OCI-LY1 (cell line): Measurements from ENCODE around the gene STAT5B.

Source experiments
- H2AFZ ChIP-seq: fragments of 200-600 bp; sonication (generic), shearing (Covaris generic); 2 replicates; pipeline ENCODE4 v1.6.0; 2014; ENCODE audit warnings: antibody characterized with exemption, mild to moderate bottlenecking, low read length
- H3F3A ChIP-seq: fragments of 200-600 bp; sonication (generic), shearing (Covaris generic); 2 replicates; pipeline ENCODE4 v1.6.0; 2014; ENCODE audit warnings: mild to moderate bottlenecking, antibody characterized with exemption, low read length, moderate library complexity; ENCODE audit not compliant: insufficient read depth
- H3K27ac ChIP-seq: fragments of 200-600 bp; sonication (generic); 2 replicates; pipeline ENCODE4 v1.5.1; 2014; ENCODE audit warnings: low read length, mixed run types, mild to moderate bottlenecking, low read depth; ENCODE audit not compliant: poor library complexity, severe bottlenecking
- H3K27me3 ChIP-seq: fragments of 200-600 bp; sonication (generic); 2 replicates; pipeline ENCODE4 v1.6.0; 2014; ENCODE audit warnings: antibody characterized with exemption, mild to moderate bottlenecking, low read length, moderate library complexity; ENCODE audit not compliant: insufficient read depth
- H3K36me3 ChIP-seq: fragments of 200-600 bp; sonication (generic); 2 replicates; pipeline ENCODE4 v1.6.1; 2014; ENCODE audit warnings: mild to moderate bottlenecking, antibody characterized with exemption, low read length, moderate library complexity, mixed read lengths; ENCODE audit not compliant: insufficient read depth
- H3K4me1 ChIP-seq: fragments of 200-600 bp; sonication (generic); 2 replicates; pipeline ENCODE4 v1.5.1; 2014; ENCODE audit warnings: mild to moderate bottlenecking, low read length, moderate library complexity; ENCODE audit not compliant: insufficient read depth, severe bottlenecking
- H3K4me2 ChIP-seq: fragments of 200-600 bp; sonication (generic), shearing (Covaris generic); 2 replicates; pipeline ENCODE4 v1.6.1; 2014; ENCODE audit warnings: low read length
- H3K4me3 ChIP-seq: fragments of 200-600 bp; sonication (generic); 2 replicates; pipeline ENCODE4 v1.5.1; 2014; ENCODE audit warnings: low read length, low read depth, mild to moderate bottlenecking, mixed read lengths; ENCODE audit not compliant: poor library complexity, severe bottlenecking
- H3K79me2 ChIP-seq: fragments of 200-600 bp; shearing (Covaris generic); 2 replicates; pipeline ENCODE4 v1.6.1; 2016; ENCODE audit warnings: mixed run types, low read length, mixed read lengths; ENCODE audit not compliant: insufficient read depth
- H3K9ac ChIP-seq: fragments of 200-600 bp; sonication (generic), shearing (Covaris generic); 2 replicates; pipeline ENCODE4 v1.6.1; 2014; ENCODE audit warnings: mild to moderate bottlenecking, low read length, mixed read lengths
- H3K9me2 ChIP-seq: fragments of 200-600 bp; sonication (generic), shearing (Covaris generic); 2 replicates; pipeline ENCODE4 v1.6.1; 2014; ENCODE audit warnings: low read depth, mild to moderate bottlenecking, low read length, mixed read lengths
- H3K9me3 ChIP-seq: fragments of 200-600 bp; shearing (Covaris generic); 2 replicates; pipeline ENCODE4 v1.6.1; 2014; ENCODE audit warnings: low read length, mixed read lengths
- H4K20me1 ChIP-seq: fragments of 200-600 bp; sonication (generic), shearing (Covaris generic); 2 replicates; pipeline ENCODE4 v1.6.0; 2016; ENCODE audit warnings: mild to moderate bottlenecking, low read length; ENCODE audit not compliant: insufficient read depth
- CTCF ChIP-seq: fragments of 200-600 bp; sonication (generic), shearing (Covaris generic); IDR thresholded peaks from 2 replicates; pipeline ENCODE4 v1.5.1; 2017; ENCODE audit warnings: mild to moderate bottlenecking, antibody characterized with exemption, low read length, moderate library complexity, mixed read lengths
- EZH2 ChIP-seq: fragments of 200-600 bp; sonication (generic), shearing (Covaris generic); IDR thresholded peaks from 2 replicates; pipeline ENCODE4 v1.8.0; 2017; ENCODE audit warnings: borderline replicate concordance, mixed run types, mild to moderate bottlenecking, antibody characterized with exemption, low read length, moderate library complexity, mixed read lengths

The STAT5B gene

GRCh38 chr17:42276359-42276608, at the start of gene STAT5B:
STAT5B (minus strand) TSS chr17:42276391; CDS start chr17:42232127, 44,264 bp downstream.
- Histone ChIP-seq H3K9me2 (no peaks in the 10 kb centered on the region), H3K9ac (peak within 1 kb of the TSS; percentile 82), H3K36me3 (no peaks in the 10 kb centered on the region), H3K4me1 (peaks cover 16% of the 10 kb centered on the region), H3F3A (no peaks in the 10 kb centered on the region), H3K27ac (no peak within 1 kb of the TSS), H3K79me2 (no peaks in the 10 kb centered on the region), H3K9me3 (no peaks in the 10 kb centered on the region), H3K4me2 (peak within 1 kb of the TSS; percentile 99), H2AFZ (peak within 1 kb of the TSS; percentile 86; the same call in 1 of the 2 replicates), H3K4me3 (peak within 1 kb of the TSS; percentile 93), H4K20me1 (no peaks in the 10 kb centered on the region), H3K27me3 (peaks cover 4% of the 10 kb centered on the region; the same call in 1 of the 2 replicates)
- no peak for TF ChIP-seq CTCF
- no peak for TF ChIP-seq EZH2

GRCh38 chr17:42325026-42325425, 48.8 kb upstream of the STAT5B start:
- Histone ChIP-seq H3K4me2 (no peak overlapping the region), H3K27ac (no peak overlapping the region), H4K20me1 (no peaks in the 10 kb centered on the region), H3K27me3 (no peaks in the 10 kb centered on the region), H3K9me3 (no peaks in the 10 kb centered on the region), H3K9me2 (no peaks in the 10 kb centered on the region), H3K9ac (no peak overlapping the region), H3K4me1 (peaks cover 6% of the 10 kb centered on the region), H3K4me3 (no peak overlapping the region), H3K36me3 (no peaks in the 10 kb centered on the region), H2AFZ (no peak overlapping the region), H3F3A (no peaks in the 10 kb centered on the region), H3K79me2 (no peaks in the 10 kb centered on the region)
- TF ChIP-seq CTCF = no peak
- TF ChIP-seq EZH2 = no peak

- H3K9ac ChIP-seq = no peak overlapping the region
- TF ChIP-seq EZH2 (no peak), CTCF (no peak)
- H3F3A ChIP-seq = no peaks in the 10 kb centered on the region
- H3K9me2 ChIP-seq = no peaks in the 10 kb centered on the region
- H3K27me3 ChIP-seq = no peaks in the 10 kb centered on the region
- H3K27ac ChIP-seq = no peak overlapping the region
- H2AFZ ChIP-seq = no peak overlapping the region
- H3K4me1 ChIP-seq = peaks cover 10% of the 10 kb centered on the region
- no peak overlapping the region for H3K4me2 ChIP-seq
- no peaks in the 10 kb centered on the region for H3K79me2 ChIP-seq
- no peaks in the 10 kb centered on the region for H3K36me3 ChIP-seq
- H3K4me3 ChIP-seq = no peak overlapping the region
- no peaks in the 10 kb centered on the region for H3K9me3 ChIP-seq
- H4K20me1 ChIP-seq = no peaks in the 10 kb centered on the region
Measured at GRCh38 chr17:42323268-42323773, 47.1 kb upstream of the STAT5B start.
